ENCODE data around the gene C16orf78.

DNA sequence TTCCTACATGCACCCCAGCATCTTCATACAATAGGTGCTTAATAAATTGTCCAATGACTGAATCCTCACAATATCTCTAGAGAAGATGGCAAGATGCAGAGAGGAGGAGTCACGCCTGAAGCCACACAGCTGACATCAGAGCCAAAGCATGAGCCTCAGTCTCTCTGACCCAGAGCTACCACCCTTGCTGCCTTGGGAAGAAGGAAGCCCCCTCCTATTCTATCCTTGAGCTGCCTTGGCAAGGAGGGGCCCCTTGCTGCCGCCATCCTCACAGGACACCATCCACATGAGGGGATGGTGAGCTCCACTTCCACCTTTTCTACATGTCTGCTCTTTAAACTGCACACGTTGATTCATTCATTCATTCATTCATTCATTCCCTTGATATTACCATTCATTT is 37.0 kb upstream of the C16orf78 start:
- TF ChIP-seq EZH2 (IDR thresholded peaks at IDR 0.05) (no peak), POLR2AphosphoS5 (IDR thresholded peaks at IDR 0.05; ENCODE audit: borderline replicate concordance, low read depth, low read length) (no peak)
